B cell (primary cell): ENCODE measurements around the gene PLPP2.

ENCODE experiments used
- CTCF ChIP-seq: fragments of 200-600 bp; IDR thresholded peaks from one replicate; pipeline ENCODE4 v1.8.0; 2022; ENCODE audit warnings: antibody characterized with exemption, mild to moderate bottlenecking
- EZH2 ChIP-seq: IDR thresholded peaks from 2 replicates; pipeline ENCODE4 v1.6.1; 2012; ENCODE audit warnings: borderline replicate concordance, low read depth, mild to moderate bottlenecking, moderate library complexity, low read length; ENCODE audit not compliant: insufficient read depth, poor library complexity, severe bottlenecking

- TF ChIP-seq CTCF (no peak), EZH2 (no peak)
Observed at GRCh38 chr19:327291-328024, 36.3 kb upstream of the PLPP2 start.
